NB4 (cell line): Measurements from ENCODE around the gene FERMT2.

ENCODE experiments used
- DNase-seq: peaks from one replicate; pipeline ENCODE4 v3.0.0; 2010; ENCODE audit warnings: low read depth
- H3K4me3 ChIP-seq: one replicate; pipeline ENCODE4 v1.5.1; 2011; ENCODE audit warnings: mild to moderate bottlenecking, low read depth, low read length, moderate library complexity
- MYC ChIP-seq: IDR thresholded peaks from 2 replicates; pipeline ENCODE4 v1.6.1; 2011; ENCODE audit warnings: low read depth, low read length
- POLR2A ChIP-seq: IDR thresholded peaks from 2 replicates; pipeline ENCODE4 v1.6.1; 2011; ENCODE audit warnings: mild to moderate bottlenecking; ENCODE audit not compliant: insufficient read length; ENCODE audit errors: extremely low read depth
- TF ChIP-seq, protein P1 (sequence below): IDR thresholded peaks from one replicate; pipeline ENCODE4 v1.5.1; 2012; ENCODE audit warnings: low read depth, low read length
- TF ChIP-seq, protein P2 (sequence below): IDR thresholded peaks from 2 replicates; pipeline ENCODE4 v1.6.1; 2011; ENCODE audit warnings: low read depth, low read length

The FERMT2 gene

DNA sequence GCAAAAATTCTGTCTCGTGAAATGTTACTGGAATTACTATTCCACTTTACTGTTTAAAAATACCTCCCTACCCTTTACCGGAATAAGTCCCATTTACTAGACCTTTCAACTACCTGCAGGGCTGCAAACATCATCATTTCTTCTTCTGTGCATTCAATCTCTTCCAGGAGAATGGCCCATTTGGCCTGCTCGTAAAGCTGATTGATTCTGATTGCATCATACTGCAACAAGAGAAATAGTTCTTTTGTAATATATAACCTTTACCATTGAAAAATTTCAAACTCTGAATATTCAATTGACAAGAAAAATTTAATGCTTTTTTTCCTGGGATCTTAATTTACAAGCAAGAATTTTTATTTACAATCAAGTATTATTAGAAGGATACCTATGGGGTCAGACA is 72.4 kb downstream of the FERMT2 start:
- TF ChIP-seq MYC (no peak), POLR2A (no peak)
- TF ChIP-seq, protein P1, sequence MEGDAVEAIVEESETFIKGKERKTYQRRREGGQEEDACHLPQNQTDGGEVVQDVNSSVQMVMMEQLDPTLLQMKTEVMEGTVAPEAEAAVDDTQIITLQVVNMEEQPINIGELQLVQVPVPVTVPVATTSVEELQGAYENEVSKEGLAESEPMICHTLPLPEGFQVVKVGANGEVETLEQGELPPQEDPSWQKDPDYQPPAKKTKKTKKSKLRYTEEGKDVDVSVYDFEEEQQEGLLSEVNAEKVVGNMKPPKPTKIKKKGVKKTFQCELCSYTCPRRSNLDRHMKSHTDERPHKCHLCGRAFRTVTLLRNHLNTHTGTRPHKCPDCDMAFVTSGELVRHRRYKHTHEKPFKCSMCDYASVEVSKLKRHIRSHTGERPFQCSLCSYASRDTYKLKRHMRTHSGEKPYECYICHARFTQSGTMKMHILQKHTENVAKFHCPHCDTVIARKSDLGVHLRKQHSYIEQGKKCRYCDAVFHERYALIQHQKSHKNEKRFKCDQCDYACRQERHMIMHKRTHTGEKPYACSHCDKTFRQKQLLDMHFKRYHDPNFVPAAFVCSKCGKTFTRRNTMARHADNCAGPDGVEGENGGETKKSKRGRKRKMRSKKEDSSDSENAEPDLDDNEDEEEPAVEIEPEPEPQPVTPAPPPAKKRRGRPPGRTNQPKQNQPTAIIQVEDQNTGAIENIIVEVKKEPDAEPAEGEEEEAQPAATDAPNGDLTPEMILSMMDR, result no peak
- TF ChIP-seq, protein P2, sequence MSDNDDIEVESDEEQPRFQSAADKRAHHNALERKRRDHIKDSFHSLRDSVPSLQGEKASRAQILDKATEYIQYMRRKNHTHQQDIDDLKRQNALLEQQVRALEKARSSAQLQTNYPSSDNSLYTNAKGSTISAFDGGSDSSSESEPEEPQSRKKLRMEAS, result no peak
- H3K4me3 ChIP-seq, result no peak overlapping the region
- DNase-seq, result no peak

- H3K4me3 ChIP-seq, result no peak overlapping the region
- TF ChIP-seq, protein P1, result no peak
- TF ChIP-seq MYC (no peak), POLR2A (no peak)
- TF ChIP-seq, protein P2, result no peak
- no peak for DNase-seq
Measured at GRCh38 chr14:52877628-52878027, 73.2 kb downstream of the FERMT2 start.

GRCh38 chr14:52876806-52877205 is 74.0 kb downstream of the FERMT2 start:
- no peak overlapping the region for H3K4me3 ChIP-seq
- TF ChIP-seq, protein P2, result no peak
- TF ChIP-seq MYC, result no peak
- no peak for TF ChIP-seq POLR2A
- TF ChIP-seq, protein P1, result no peak
- DNase-seq, result no peak

DNA sequence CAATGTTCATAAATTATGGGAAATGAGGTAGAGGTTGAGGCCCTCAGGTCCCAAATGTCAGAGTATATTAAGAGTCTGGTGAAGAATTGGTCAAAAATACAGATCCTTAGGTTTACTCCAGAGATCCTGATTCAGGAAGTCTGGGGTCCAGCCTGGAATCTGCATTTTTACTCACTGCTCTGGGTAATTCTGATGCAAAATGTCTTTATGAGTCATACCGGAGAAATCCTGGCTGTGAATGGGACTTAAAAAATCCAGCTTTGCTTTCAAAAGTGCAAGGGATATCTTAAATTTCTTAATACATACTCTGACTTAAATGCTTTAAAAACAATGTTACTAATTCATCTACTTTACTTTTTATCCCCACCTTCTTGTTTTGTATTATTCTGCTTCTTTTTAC is 74.5 kb downstream of the FERMT2 start:
- TF ChIP-seq MYC, result no peak
- no peak for TF ChIP-seq POLR2A
- TF ChIP-seq, protein P1, result no peak
- TF ChIP-seq, protein P2, result no peak
- no peak for DNase-seq
- H3K4me3 ChIP-seq, result no peak overlapping the region

DNA sequence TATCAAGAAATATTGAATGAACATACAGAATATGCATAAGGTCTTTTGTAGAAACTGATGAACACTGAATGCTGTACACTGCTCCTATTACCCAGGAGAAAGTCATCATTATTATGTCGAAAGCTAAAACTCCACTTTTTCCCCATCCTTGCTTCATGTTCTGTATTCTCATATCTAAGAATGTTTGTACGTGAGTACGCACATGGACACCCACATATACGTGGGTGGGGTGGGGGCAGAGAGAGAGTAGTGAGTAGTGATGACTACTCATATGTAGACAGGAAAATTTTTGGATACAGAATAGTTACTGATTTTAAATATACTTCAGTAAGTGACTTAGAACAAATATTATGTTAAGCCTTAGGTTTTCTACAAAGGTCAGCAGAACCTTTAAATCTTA is 75.1 kb downstream of the FERMT2 start:
- no peak overlapping the region for H3K4me3 ChIP-seq
- no peak for DNase-seq
- TF ChIP-seq MYC (no peak), POLR2A (no peak)
- TF ChIP-seq, protein P2, result no peak
- TF ChIP-seq, protein P1, result no peak

- no peak for DNase-seq
- TF ChIP-seq, protein P2, result no peak
- TF ChIP-seq POLR2A (no peak), MYC (no peak)
- TF ChIP-seq, protein P1, result no peak
- no peak overlapping the region for H3K4me3 ChIP-seq
Measured at GRCh38 chr14:52874389-52874788, 76.5 kb downstream of the FERMT2 start.
